ENCODE measurements around the gene ALPL. TPM values are rescaled to one million over a fixed set of nuclear protein-coding genes. Genes with fewer than 3 reads are reported as not detected.

Gene ALPL
- total RNA-seq, 1 donor from 2014 or later: 123 TPM

- Histone ChIP-seq H3K27me3 (ENCODE audit: low read depth) (no peaks in the 10 kb centered on the region), H3K27ac (no peak overlapping the region), H3K9me3 (no peaks in the 10 kb centered on the region), H3K36me3 (no peaks in the 10 kb centered on the region), H3K4me1 (peaks cover 20% of the 10 kb centered on the region), H3K4me3 (no peak overlapping the region)
- TF ChIP-seq CTCF (IDR thresholded peaks at IDR 0.05): no peak
- DNase-seq (no peak), ATAC-seq (no peak)
- intact Hi-C loops (cut with DNase I): no loop called here
These were observed 67.0 kb downstream of the ALPL start for GRCh38 chr1:21576031-21576797.

GRCh38 chr1:21576798-21577187 is 67.6 kb downstream of the ALPL start:
- Histone ChIP-seq H3K4me1 (peaks cover 20% of the 10 kb centered on the region), H3K36me3 (no peaks in the 10 kb centered on the region), H3K27me3 (ENCODE audit: low read depth) (no peaks in the 10 kb centered on the region), H3K9me3 (no peaks in the 10 kb centered on the region), H3K4me3 (no peak overlapping the region), H3K27ac (no peak overlapping the region)
- ATAC-seq: no peak
- intact Hi-C loops (cut with DNase I): no loop called here
- TF ChIP-seq CTCF (IDR thresholded peaks at IDR 0.05): no peak
- DNase-seq: no peak

GRCh38 chr1:21577324-21577723 is 68.1 kb downstream of the ALPL start:
- no peak for DNase-seq

GRCh38 chr1:21577933-21578332 is 68.7 kb downstream of the ALPL start:
- Histone ChIP-seq H3K4me3 (no peak overlapping the region), H3K36me3 (no peaks in the 10 kb centered on the region), H3K9me3 (no peaks in the 10 kb centered on the region), H3K4me1 (peaks cover 20% of the 10 kb centered on the region), H3K27me3 (ENCODE audit: low read depth) (no peaks in the 10 kb centered on the region), H3K27ac (no peak overlapping the region)
- no peak for DNase-seq
- intact Hi-C loops (cut with DNase I): no loop called here
- ATAC-seq: no peak
- no peak for TF ChIP-seq CTCF (IDR thresholded peaks at IDR 0.05)

More at GRCh38 chr1:21577324-21577723, 68.1 kb downstream of the ALPL start:
- Histone ChIP-seq H3K4me1 (peaks cover 20% of the 10 kb centered on the region), H3K27ac (no peak overlapping the region), H3K36me3 (no peaks in the 10 kb centered on the region), H3K9me3 (no peaks in the 10 kb centered on the region), H3K4me3 (no peak overlapping the region), H3K27me3 (ENCODE audit: low read depth) (no peaks in the 10 kb centered on the region)
- ATAC-seq: no peak
- no peak for TF ChIP-seq CTCF (IDR thresholded peaks at IDR 0.05)
- intact Hi-C loops (cut with DNase I): no loop called here

GRCh38 chr1:21579791-21580190 is 70.6 kb downstream of the ALPL start:
- DNase-seq (no peak), ATAC-seq (no peak)
- Histone ChIP-seq H3K4me3 (no peak overlapping the region), H3K27ac (no peak overlapping the region), H3K36me3 (no peaks in the 10 kb centered on the region), H3K4me1 (peaks cover 7% of the 10 kb centered on the region), H3K27me3 (ENCODE audit: low read depth) (no peaks in the 10 kb centered on the region), H3K9me3 (no peaks in the 10 kb centered on the region)
- TF ChIP-seq CTCF (IDR thresholded peaks at IDR 0.05): no peak
- intact Hi-C loops (cut with DNase I): no loop called here

Data from lower lobe of right lung (tissue), 2 donors.